Measurements from ENCODE around the gene ARFRP1.
"Not testable (repeated sequence)": the region's sequence is repeated elsewhere in the genome, so short reads cannot be mapped to it uniquely, and the experiment has no call there.

The ARFRP1 gene

GRCh38 chr20:63732118-63733095 lies 24.6 kb upstream of the ARFRP1 start:
- DNase-seq (ENCODE audit: low spot score), result no peak

DNA sequence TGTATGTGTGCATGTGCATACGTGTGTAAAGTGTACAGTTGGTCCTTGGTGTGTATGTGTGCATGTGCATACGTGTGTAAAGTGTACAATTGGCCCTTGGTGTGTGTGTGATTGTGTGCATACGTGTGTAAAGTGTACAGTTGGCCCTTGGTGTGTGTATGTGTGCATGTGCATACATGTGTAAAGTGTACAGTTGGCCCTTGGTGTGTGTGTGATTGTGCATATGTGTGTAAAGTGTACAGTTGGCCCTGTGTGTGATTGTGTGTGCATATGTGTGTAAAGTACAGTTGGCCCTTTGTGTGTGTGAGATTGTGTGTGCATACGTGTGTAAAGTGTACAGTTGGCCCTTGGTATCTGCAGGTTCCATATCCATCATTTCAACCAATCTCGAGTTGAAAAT lies 23.6 kb upstream of the ARFRP1 start:
- DNase-seq (ENCODE audit: low spot score), result no peak

DNA sequence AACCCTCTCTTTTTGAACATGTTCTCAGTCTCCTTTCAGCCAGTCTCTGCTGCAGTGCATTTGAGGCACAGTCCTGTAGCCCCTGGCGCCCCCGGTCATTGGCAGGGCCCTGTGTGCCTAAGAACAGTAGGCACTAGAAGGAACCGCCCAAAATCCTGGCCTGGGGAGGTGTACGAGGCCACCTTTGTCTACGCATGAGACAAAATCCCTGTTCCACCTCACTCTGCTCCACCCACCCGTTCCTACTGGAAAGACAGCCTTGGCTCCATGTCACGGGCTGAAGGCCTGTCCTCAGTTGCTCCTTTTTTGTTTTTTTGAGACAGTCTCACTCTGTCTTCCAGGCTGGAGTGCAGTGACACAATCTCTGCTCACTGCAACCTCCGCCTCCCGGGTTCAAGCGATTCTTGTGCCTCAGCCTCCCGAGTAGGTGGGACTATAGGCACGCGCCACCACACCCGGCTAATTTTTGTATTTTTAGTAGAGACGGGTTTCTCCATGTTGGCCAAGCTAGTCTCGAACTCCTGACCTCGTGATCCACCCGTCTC lies 22.5 kb upstream of the ARFRP1 start:
- DNase-seq (ENCODE audit: low spot score), result not testable (repeated sequence)

- not testable (repeated sequence) for DNase-seq (ENCODE audit: low spot score)
Observed at GRCh38 chr20:63722967-63723622, 15.3 kb upstream of the ARFRP1 start.

DNA sequence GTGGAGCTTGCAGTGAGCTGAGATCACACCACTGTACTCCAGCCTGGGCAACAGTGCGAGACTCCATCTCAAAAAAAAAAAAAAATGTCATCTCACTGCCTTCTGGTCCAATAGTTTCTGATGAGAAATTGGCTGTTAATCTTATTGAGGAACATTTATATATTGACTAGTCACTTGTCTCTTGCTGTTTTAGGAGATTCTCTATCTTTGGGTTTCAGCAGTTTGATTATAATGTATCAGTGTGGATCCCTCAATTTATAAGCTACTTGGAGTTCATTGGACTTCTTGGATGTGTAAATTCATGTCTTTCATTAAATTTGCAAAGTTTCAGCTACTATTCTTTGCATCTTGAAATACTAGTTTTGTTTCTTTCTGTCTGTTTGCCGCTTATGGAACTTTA lies 11.2 kb upstream of the ARFRP1 start:
- DNase-seq (ENCODE audit: low spot score), result no peak

DNA sequence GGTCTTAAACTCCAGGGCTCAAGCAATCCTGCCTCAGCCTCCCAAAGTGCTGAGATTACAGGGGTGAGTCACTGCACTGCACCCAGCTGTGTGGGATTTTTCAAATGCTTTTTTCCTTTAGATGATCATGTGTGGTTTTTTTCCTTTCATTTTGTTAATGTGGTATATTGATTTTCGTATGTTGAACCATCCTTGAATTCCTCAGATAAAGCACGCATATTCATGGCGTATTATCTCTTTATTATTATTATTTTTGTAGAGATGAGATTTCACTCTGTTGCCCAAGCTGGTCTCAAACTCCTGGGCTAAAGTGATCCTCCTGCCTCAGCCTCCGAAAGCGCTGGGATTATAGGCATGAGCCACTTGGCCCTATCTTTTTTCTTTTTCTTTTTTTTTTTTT lies 7.1 kb upstream of the ARFRP1 start:
- DNase-seq (ENCODE audit: low spot score), result no peak

DNA sequence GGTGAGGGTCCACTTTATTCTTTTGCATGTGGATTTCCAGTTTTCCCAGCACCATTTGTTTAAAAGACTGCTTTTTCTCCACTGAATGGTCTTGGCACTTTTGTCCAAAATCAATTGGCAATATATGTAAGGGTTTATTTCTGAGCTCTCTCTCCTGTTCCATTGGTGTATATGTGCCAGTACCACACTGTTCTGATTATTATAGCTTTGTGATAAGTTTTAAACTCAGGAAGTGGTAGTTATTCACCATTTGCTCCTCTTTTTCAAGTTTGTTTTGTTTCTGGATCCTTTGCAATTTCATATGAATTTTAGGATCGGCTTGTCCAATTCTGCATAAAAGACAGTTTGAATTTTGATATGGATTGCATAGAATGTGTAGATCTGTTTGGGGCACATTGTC lies 4.4 kb upstream of the ARFRP1 start:
- DNase-seq (ENCODE audit: low spot score), result no peak

GRCh38 chr20:63711085-63711645 lies 3.4 kb upstream of the ARFRP1 start:
- DNase-seq (ENCODE audit: low spot score), result no peak

DNA sequence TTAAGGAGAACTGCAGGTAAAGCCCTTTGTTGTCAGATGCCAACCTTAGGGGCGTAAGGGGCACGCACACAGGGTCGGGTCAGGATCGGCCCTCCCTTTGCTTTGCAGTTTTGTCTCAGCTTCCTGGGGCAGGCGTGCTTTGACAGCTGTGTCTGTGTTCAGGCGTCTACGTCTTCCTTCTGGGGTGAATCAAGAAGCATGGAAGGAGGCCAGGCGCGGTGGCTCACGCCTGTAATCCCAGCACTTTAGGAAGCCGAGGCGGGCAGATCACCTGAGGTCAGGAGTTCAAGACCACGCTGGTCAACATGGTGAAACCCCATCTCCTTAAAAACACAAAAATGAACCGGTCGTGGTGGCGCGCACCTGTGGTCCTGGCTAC lies 1.4 kb upstream of the ARFRP1 start:
- no peak for DNase-seq (ENCODE audit: low spot score)

DNA sequence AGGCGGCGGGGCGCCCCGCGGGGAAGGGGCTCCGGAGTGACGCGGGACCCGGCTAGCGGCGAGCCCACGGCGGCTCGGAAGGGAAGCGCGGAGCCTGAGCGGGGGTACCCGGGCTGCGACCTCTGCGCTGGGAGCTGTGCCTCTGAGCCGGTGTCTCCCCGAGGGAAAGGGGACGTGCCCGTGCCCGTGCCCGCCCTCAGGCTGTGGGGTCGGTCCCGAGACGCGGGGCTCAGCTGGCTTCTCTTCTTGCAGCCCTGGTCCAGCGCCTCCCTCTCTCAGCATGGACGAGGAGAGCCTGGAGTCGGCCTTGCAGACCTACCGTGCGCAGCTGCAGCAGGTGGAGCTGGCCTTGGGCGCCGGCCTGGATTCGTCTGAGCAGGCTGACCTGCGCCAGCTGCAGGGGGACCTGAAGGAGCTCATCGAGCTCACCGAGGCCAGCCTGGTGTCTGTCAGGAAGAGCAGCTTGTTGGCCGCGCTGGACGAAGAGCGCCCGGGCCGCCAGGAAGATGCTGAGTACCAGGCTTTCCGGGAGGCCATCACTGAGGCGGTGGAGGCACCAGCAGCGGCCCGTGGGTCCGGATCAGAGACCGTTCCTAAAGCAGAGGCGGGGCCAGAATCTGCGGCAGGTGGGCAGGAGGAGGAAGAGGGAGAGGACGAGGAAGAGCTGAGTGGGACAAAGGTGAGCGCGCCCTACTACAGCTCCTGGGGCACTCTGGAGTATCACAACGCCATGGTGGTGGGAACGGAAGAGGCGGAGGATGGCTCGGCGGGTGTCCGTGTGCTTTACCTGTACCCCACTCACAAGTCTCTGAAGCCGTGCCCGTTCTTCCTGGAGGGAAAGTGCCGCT lies 749 bp upstream of the ARFRP1 start:
- DNase-seq (ENCODE audit: low spot score), result no peak

GRCh38 chr20:63706852-63707557 lies 771 bp downstream of the ARFRP1 start:
- DNase-seq (ENCODE audit: low spot score), result peak; percentile 49

DNA sequence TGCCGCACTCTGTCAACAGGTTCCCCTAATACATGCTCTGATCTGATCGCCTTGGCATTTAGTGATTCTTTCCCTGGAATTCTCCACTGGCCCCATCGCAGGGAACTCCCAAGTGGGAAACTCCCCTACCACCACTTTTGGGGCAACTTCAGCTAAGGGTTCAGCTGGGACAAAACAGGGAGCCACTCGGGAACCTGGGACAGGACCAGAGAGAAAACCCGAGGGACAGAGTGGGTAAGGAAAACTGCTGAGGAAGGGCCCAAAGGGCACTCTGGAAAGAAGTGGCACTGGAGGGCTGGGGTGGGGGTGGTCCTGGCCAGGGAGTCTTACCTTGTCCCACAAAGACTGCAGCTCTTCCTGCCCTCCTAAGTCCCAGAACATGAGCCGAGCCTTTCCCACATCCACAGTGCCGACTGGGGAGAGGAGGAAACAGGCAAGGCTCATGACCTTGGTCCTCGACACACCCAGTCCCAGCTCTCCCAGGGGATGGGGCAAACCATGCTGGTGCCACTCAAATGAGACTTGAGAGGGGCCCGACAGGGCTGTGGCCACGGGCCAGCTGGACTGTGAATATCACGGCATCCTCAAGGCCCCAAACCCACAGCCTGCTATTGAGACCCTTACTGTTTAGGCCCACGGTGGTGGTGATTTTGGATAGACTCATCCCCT lies 1.6 kb downstream of the ARFRP1 start:
- no peak for DNase-seq (ENCODE audit: low spot score)

DNA sequence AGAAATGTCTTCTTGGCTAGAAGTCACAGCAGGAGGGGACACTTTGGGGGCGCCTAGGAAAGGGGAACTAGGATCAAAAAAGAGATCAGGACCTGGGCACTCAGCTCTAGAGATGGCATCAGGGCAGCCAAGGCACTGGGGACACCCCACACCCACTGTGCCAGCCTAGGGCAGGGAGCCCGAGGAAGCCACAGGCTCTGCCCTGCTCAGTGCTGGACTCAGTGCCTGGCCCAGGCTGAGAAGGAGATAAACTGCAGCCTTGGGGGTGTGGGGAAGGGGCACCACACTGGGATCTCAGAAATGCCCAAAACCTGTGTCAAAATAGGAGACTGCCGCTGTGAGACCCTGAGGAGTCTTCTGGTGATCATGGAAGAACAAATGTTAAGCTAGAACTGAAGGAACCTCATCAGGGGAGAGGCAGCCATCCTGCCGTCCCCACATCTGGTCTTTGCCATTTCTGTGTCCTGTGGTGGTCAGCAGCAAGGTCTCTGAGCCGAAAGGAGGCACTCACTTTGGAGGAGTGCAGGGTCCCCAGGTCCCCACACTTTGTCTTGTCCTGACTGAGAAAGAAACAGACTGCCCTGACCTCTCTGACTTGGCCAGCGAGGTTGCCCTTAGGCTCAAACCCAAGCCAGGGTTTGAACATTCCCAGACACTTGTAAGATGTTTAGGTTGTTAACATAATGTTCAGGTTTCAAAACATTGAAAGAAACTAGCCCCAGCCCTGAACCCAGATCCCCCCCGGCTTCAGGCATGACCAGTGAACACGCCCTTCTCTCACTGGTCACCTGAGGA lies 2.3 kb downstream of the ARFRP1 start:
- no peak for DNase-seq (ENCODE audit: low spot score)

DNA sequence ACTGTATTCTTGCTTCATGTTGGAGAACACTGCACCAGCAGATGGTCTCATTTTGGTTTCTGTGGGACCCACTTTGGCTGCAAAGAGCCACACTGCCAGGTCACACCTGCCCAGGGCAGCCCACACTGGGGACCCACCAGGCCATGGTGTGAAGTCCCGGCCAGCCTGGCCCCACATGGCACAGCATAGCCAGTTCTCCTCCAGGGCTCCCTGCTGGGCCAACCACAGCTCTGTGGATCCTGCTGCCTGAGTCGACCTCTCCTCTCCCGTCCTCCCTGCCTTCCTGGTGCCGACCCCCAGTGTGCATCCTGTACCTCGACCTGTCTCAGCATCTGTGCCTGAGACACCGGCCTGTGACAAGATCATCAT lies 3.0 kb downstream of the ARFRP1 start:
- DNase-seq (ENCODE audit: low spot score), result no peak

DNA sequence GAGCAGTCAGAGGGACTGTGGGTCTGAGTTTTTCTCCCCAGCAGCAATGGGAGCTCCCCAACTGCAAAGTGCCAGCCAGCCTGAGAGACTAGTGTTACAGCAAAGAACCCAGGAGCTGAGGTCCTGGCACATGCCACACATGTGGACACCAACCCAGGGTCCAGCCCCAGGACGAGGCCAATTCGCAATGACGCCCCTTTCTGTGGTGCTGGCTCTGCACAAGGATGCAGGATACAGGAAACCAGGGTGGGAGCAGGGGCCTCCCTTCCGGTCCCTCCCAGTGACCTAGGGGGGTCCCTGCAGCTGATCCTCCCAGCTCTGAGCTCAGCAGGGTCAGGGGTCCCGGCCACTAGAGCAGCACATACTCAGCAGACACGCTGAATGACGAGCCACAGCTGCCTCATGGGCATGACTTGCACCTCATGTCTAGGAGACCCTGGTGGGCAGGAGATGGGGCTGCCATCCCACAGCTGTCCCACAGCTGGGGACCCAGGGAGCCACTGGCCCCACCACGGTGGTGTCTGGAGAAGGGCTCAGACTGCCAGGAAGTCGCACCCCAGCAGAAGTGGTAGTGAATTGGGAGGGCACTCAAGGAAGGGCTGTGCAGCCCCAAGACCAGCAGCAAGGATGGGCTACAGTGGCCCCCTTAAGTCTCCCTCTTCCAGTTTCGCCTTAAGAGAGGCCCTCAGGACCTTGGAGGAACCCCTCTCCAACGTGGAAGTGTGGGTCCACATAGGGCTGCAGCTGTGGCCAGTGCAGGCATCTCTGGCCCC lies 3.6 kb downstream of the ARFRP1 start:
- no peak for DNase-seq (ENCODE audit: low spot score)

GRCh38 chr20:63703471-63703975 lies 4.3 kb downstream of the ARFRP1 start:
- DNase-seq (ENCODE audit: low spot score), result peak; percentile 2

DNA sequence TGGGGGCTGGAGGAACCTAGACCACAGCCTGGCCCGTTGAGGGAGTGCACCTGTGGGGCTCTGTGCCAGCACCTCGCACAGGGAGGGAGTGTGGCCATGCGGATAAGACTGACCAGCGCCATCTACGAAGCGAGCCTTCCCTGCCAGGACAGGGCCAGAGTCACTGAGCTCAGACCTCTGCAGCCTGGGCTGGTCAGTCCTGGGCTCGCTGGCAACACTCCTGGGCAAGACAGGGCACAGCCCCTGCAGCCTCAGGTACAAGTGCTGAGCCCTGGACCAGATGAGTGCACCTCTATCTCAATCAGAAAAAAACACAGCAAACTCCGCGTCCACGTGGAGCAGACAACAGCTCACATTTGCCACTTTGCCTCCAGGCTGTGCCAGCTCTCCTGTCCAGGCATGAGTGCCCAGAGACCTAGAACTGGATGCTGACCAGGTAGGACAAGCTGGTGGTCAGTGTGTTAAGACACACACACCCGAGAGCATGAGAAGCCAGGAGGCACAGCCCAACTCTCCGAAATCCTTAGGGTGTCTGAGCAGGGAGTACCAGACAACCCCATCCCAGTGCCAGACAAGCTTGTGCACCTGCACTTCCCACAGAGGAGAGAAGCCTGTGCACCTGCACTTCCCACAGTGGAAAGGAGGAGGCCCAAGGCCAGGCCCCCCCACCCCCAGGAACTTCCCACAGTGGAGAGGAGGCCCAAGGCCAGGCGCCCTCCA lies 4.9 kb downstream of the ARFRP1 start:
- DNase-seq (ENCODE audit: low spot score), result peak; percentile 3

DNA sequence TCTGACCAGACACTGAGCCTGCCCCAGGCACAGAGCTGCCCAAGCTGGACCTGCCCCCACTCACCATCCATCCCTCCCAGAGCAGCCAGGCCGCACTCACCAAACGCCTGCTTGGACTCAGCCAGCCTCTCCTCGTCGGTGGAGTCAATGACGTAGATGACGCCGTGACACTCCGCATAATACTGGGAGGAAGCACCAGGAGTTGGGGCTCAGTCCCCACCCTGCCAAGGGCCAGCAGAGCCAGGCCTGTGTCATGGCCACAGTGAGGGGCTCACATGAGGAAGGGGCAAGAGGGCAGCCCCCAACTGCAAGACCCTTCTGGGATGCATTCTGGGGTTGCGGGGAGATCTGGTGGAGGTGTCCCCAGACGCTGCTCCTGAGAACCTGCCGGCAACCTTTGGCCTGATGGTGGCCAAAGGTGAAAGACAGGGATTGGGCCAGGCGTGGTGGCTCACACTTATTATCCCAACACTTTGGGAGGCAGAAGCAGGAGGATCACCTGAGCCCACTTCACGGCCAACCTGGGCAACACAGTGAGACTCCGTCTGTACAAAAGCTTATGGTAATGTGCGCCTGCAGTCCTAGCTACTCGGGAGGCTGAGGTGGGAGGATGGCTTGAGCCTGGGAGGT lies 5.6 kb downstream of the ARFRP1 start:
- DNase-seq (ENCODE audit: low spot score), result peak; percentile 2

All from iPS-NIHi11 (cell line).